ENCODE results near the gene MSMP.

Gene MSMP

GRCh38 chr9:35712762-35713400 is 41.2 kb downstream of the MSMP start:
- H3K4me3 ChIP-seq (ENCODE audit: low read depth, low read length): no peak overlapping the region
- H3K27me3 ChIP-seq (replicated peaks): no peaks in the 10 kb centered on the region
- no peak for TF ChIP-seq CTCF (IDR thresholded peaks at IDR 0.05; ENCODE audit: low read depth, low read length, missing control alignments)
- peaks cover 94% of the 10 kb centered on the region for H3K36me3 ChIP-seq (replicated peaks)
- no peak for DNase-seq
- in situ Hi-C loops (cut with HindIII; ENCODE audit: low pct_ligation_motif_present, low sequenced_read_pairs): no loop called here
- no peak overlapping the region for H3K27ac ChIP-seq

- Histone ChIP-seq H3K4me3 (ENCODE audit: low read depth, low read length) (no peak overlapping the region), H3K27ac (no peak overlapping the region), H3K27me3 (replicated peaks) (no peaks in the 10 kb centered on the region), H3K36me3 (replicated peaks) (peaks cover 94% of the 10 kb centered on the region)
- no peak for TF ChIP-seq CTCF (IDR thresholded peaks at IDR 0.05; ENCODE audit: low read depth, low read length, missing control alignments)
- DNase-seq: no peak
- in situ Hi-C loops (cut with HindIII; ENCODE audit: low pct_ligation_motif_present, low sequenced_read_pairs): no loop called here
These were observed 42.3 kb downstream of the MSMP start for GRCh38 chr9:35711501-35712428.

- in situ Hi-C loops (cut with HindIII; ENCODE audit: low pct_ligation_motif_present, low sequenced_read_pairs): no loop called here
- no peak for TF ChIP-seq CTCF (IDR thresholded peaks at IDR 0.05; ENCODE audit: low read depth, low read length, missing control alignments)
- peaks cover 94% of the 10 kb centered on the region for H3K36me3 ChIP-seq (replicated peaks)
- H3K27ac ChIP-seq: no peak overlapping the region
- no peak for DNase-seq
- no peaks in the 10 kb centered on the region for H3K27me3 ChIP-seq (replicated peaks)
- H3K4me3 ChIP-seq (ENCODE audit: low read depth, low read length): no peak overlapping the region
These were observed 43.1 kb downstream of the MSMP start for GRCh38 chr9:35710818-35711500.

GRCh38 chr9:35708146-35708545 is 45.9 kb downstream of the MSMP start:
- DNase-seq: no peak
- Histone ChIP-seq H3K4me3 (ENCODE audit: low read depth, low read length) (no peak overlapping the region), H3K36me3 (replicated peaks) (peaks cover 94% of the 10 kb centered on the region), H3K27ac (no peak overlapping the region), H3K27me3 (replicated peaks) (no peaks in the 10 kb centered on the region)
- in situ Hi-C loops (cut with HindIII; ENCODE audit: low pct_ligation_motif_present, low sequenced_read_pairs): no loop called here
- no peak for TF ChIP-seq CTCF (IDR thresholded peaks at IDR 0.05; ENCODE audit: low read depth, low read length, missing control alignments)

- TF ChIP-seq CTCF (IDR thresholded peaks at IDR 0.05; ENCODE audit: low read depth, low read length, missing control alignments): no peak
- Histone ChIP-seq H3K27ac (no peak overlapping the region), H3K4me3 (ENCODE audit: low read depth, low read length) (no peak overlapping the region), H3K36me3 (replicated peaks) (peaks cover 94% of the 10 kb centered on the region), H3K27me3 (replicated peaks) (no peaks in the 10 kb centered on the region)
- in situ Hi-C loops (cut with HindIII; ENCODE audit: low pct_ligation_motif_present, low sequenced_read_pairs): no loop called here
- no peak for DNase-seq
These were observed 47.1 kb downstream of the MSMP start for GRCh38 chr9:35706951-35707350.

Data from brain microvascular endothelial cell (primary cell).